HG02840 (cell line): ENCODE data around the gene LSP1.
"Not testable (repeated sequence)": the region's sequence is repeated elsewhere in the genome, so short reads cannot be mapped to it uniquely, and the experiment has no call there.

Source experiments
- ATAC-seq: cut with Tn5 transposase; IDR thresholded peaks from one replicate; pipeline ENCODE4 v1.9.1; 2021; ENCODE audit warnings: mild to moderate bottlenecking, moderate library complexity, moderate number of reproducible peaks; ENCODE audit not compliant: unreplicated experiment, low FRiP score

LSP1 gene

DNA sequence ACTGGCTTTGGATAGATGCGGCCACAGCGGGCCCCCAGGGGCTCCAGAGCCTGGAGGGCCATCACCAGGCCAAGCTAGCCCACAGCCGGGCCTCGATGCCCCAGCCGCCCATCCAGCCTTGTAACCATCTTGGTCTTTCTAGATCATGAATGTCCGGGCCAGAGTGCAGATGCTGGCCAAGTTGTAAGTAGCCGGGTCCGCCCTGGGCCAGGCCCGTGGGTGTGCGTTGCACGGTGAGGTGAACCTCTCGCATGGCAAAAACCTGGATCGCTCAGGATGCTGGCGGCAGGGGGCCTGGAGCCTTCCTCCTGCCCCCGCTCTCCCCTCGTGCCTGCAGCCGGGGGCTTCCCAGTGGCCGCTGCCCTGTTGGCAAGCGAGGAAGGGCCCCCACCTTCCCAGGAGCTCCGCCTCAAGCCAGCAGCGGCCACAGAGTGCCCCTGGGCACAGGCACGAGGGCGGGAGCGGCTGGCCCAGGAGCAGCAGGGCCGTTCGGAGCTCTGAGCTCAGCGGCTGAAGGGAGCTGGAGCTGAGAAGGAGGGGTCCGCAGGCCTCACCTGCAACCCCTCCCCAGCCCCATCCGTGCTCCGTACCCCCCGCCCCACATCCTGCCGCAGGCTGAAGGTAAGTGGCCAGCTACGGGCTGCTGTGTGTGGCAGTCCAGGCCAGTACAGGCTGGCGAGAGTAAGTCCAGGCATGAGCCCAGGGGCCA, 83.3 kb downstream of the LSP1 start:
- no peak for ATAC-seq

DNA sequence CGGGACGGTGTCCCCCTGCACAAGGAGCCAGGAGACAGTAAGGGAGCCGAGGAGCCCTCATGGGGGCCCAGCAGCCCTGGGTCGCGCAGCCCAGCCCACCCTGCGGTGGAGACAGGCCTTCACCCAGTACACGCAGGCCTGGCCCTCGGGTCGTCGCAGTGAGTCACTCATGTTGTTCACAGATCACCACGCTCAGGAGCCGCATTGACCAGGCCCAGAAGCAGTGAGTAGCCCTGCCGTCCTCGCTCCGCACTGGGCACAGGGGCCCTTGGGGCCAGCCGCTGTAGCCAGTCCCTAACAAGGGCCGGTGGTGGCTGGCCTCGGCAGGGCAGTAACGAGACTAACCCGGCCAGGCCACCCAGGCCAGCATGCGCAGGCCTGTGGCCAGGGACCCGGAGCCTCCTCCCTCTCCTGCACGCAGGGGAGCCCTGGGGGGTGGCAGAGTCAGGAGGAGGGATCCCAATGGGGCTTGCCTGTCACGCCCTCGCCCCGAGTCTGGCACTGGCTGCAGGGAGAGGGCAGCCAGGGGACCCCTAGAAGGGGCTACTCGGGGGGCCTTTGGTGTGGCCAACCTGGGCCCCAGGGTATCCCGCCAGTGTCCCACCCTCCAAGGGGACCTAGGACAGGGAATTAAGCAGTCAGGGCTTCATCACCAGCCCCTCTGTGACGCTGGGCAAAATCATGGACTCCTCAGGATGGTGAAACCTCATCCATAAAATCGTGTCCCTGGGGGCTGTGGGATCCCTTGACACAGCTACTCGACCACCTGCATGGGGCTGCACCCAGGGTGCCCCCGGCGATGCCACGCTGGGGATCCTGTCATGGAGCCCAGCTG, 84.1 kb downstream of the LSP1 start:
- ATAC-seq = no peak

DNA sequence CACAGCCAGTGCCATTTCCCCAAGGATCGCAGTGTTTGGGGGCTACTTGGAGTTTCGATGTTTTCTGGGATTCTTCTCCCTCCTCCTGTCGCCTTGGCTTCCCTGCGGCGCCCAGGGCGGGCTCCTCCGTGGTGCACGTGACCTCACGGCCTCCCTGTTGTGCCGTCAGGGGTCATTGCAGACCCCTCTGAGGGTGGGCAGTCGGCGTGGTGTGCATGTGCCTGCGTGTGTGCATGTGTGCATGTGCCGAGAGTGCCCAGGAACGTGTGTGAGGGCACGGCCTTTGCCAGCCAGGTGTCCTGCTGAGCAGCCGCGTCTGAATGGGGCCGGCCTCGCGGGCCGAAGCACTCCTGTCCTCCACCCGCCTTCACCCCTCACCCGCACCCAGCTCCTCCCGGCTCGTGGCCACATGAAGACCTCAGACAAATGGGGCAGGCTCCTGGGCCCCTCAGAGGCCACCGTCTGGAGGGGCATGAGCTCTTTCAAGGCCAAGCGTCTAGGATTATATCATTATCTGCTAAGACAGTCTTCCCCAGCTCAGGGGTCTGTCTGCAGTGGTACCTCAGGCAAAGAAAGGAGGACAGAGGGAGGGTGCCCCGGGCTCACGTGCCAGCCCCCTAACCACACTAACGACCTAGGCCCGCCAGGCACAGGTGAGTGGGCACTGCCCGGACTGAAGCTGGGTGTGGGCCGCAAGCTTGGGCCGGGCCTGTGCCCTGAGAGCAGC, 84.9 kb downstream of the LSP1 start:
- no peak for ATAC-seq

DNA sequence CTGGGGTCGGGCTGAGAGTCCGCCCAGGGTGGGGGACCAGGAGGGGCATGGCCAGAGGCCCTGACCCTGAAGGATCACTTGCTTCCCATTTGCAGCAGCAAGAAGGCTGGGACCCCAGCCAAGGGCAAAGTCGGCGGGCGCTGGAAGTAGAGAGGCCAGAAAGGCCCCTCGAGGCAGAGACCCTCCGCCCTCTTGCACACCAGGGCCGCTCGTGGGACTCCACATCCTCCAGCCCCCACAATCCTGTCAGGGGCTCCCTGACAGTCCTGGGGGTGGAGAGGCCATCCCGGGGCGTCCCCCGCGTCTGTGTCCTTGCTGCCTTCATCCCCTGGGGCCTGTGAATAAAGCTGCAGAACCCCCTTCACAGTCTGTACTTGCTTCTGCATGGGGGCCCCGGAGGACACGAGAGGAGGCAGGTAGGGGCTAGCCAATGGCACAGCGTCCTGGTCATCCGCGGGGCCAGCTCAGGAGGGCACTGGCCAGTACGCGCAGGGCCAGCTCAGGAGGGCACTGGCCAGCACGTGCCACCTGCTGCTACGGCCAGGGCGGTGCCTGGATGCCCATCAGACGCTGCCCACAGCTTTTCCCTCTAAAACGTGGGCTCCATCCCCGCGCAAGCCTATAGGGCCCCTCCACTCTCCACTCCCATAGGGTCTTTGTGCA, 85.6 kb downstream of the LSP1 start:
- ATAC-seq = no peak

DNA sequence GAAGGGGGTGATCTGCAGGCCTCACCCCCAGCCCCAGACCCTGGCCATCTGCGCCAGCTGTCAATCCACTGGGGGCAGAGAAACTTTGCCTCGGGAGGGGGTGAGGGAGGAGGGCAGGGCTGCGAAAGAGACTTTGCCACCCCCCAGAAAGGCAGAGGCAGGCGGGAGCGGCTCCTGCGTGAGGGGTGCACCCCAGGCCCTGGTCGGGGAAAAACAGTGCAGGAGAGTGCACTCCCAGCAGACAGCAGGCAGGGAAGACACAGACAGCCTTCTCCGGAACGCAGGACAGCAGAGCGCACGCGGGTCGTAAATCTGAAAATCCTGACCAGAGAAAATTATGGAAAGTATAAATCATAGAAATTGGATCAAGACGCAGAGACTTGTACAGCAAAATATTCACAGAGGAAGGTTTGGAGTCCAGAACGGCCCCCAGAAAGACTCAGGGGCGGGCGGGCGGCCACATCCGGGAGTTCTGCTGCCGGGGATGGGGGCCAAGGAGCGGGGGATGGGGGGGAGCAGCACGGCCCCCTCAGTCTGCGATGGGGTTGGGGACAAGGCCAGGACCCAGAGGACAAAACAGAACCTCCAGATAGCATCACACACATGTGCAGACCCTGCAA, 86.2 kb downstream of the LSP1 start:
- ATAC-seq = no peak

DNA sequence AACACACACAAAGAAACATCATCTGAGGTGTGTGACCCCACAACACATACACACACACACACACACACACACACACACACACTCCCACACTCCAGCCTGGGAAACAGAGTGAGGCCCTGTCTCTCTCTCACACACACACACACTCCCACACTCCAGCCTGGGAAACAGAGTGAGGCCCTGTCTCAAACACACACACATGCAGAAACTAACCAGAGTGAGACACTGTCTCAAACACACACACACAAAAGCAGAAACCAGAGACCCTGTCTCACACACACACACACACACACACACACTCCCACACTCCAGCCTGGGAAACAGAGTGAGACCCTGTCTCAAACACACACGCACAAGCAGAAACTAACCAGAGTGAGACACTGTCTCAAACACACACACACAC, 86.9 kb downstream of the LSP1 start:
- not testable (repeated sequence) for ATAC-seq
